Measurements from ENCODE around the gene MEIOSIN.

DNA sequence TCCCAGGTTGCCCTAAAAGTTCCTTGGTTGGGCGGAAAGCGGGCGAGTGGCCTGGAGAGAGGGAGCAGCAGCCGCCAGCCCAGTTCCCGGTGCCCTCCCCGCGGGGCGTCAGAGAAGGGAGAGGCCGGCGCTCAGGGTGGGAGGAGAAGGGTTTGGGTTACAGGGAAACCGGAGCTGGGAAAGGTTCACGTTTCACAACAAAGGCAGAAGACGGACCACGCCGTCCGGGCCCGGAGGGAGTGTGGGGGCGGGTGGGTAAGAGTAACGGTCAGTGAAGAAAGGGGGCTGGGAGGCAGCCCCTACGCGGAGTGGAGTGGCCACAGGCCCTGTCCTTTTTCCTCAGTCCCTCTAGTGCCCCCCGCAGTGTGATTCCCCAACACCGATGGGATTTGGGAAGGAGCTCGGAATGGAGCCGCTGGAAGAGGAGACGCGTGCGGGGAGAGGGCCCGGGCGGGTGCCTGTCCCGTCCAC, 34.2 kb downstream of the MEIOSIN start:
- TF ChIP-seq POLR2A (IDR thresholded peaks at IDR 0.05) = peak; percentile 35 to 78
- TF ChIP-seq, protein P1, sequence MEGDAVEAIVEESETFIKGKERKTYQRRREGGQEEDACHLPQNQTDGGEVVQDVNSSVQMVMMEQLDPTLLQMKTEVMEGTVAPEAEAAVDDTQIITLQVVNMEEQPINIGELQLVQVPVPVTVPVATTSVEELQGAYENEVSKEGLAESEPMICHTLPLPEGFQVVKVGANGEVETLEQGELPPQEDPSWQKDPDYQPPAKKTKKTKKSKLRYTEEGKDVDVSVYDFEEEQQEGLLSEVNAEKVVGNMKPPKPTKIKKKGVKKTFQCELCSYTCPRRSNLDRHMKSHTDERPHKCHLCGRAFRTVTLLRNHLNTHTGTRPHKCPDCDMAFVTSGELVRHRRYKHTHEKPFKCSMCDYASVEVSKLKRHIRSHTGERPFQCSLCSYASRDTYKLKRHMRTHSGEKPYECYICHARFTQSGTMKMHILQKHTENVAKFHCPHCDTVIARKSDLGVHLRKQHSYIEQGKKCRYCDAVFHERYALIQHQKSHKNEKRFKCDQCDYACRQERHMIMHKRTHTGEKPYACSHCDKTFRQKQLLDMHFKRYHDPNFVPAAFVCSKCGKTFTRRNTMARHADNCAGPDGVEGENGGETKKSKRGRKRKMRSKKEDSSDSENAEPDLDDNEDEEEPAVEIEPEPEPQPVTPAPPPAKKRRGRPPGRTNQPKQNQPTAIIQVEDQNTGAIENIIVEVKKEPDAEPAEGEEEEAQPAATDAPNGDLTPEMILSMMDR (IDR thresholded peaks at IDR 0.05) = no peak

All from heart left ventricle (tissue), 13 donors.